Ureter (tissue), 1 donor: ENCODE measurements around the gene C1orf122. TPM values are rescaled to one million over a fixed set of nuclear protein-coding genes. Genes with fewer than 3 reads are reported as not detected.
"Not testable (repeated sequence)": the region's sequence is repeated elsewhere in the genome, so short reads cannot be mapped to it uniquely, and the experiment has no call there.

ENCODE experiments used
- DNase-seq: peaks from one replicate; pipeline ENCODE4 v3.0.0-alpha.2; 2020; ENCODE audit warnings: low spot score
- total RNA-seq: library from RNA; stranded (reverse); gene quantifications from one replicate; pipeline ENCODE4 v1.2.4, GENCODE V29; 2023
- donor health status: DM: yes; HTN: yes; CAD: no.

Gene C1orf122
- total RNA-seq = 39.3 TPM

- peak; percentile 95 for DNase-seq
Observed at GRCh38 chr1:37807555-37808368, at the start of gene C1orf122, which contains the start of gene YRDC. C1orf122 (plus strand) TSS chr1:37807790; CDS start chr1:37808405, 615 bp downstream. YRDC (minus strand) TSS chr1:37808208; CDS start chr1:37808180, 28 bp downstream.

- no peak for DNase-seq
Observed at GRCh38 chr1:37759451-37759850, 48.1 kb upstream of the C1orf122 start.

- no peak for DNase-seq
Observed at GRCh38 chr1:37761416-37762095, 46.0 kb upstream of the C1orf122 start.

GRCh38 chr1:37762516-37762915 lies 45.1 kb upstream of the C1orf122 start:
- DNase-seq = no peak

GRCh38 chr1:37763791-37764413 lies 43.7 kb upstream of the C1orf122 start:
- DNase-seq = no peak

- DNase-seq = no peak
Observed at GRCh38 chr1:37764414-37764825, 43.2 kb upstream of the C1orf122 start.

GRCh38 chr1:37764888-37765441 lies 42.6 kb upstream of the C1orf122 start, which contains the start of gene EPHA10:
EPHA10 (minus strand) TSS chr1:37765120; CDS start chr1:37765066, 54 bp downstream.
- no peak for DNase-seq

- no peak for DNase-seq
Observed at GRCh38 chr1:37765916-37766664, 41.5 kb upstream of the C1orf122 start.

- DNase-seq = no peak
Observed at GRCh38 chr1:37767488-37767887, 40.1 kb upstream of the C1orf122 start.

- DNase-seq = not testable (repeated sequence)
Observed at GRCh38 chr1:37771440-37771839, 36.1 kb upstream of the C1orf122 start.

- DNase-seq = no peak
Observed at GRCh38 chr1:37776946-37777516, 30.6 kb upstream of the C1orf122 start.

GRCh38 chr1:37778654-37779053 lies 28.9 kb upstream of the C1orf122 start:
- no peak for DNase-seq

GRCh38 chr1:37782491-37782890 lies 25.1 kb upstream of the C1orf122 start:
- DNase-seq = no peak

GRCh38 chr1:37792943-37793686 lies 14.5 kb upstream of the C1orf122 start:
- DNase-seq = no peak

GRCh38 chr1:37793773-37794371 lies 13.7 kb upstream of the C1orf122 start, which contains the start of gene MANEAL:
MANEAL (plus strand) TSS chr1:37793847; CDS start chr1:37794183, 336 bp downstream.
- DNase-seq = no peak

GRCh38 chr1:37794372-37795339 lies 12.9 kb upstream of the C1orf122 start:
- DNase-seq = no peak

GRCh38 chr1:37795340-37796125 lies 12.1 kb upstream of the C1orf122 start:
- peak; percentile 65 for DNase-seq
